EL (cell line): ENCODE data around the gene ZDHHC21.
"Not testable (repeated sequence)": the region's sequence is repeated elsewhere in the genome, so short reads cannot be mapped to it uniquely, and the experiment has no call there.

Experiments
- DNase-seq: peaks from one replicate; pipeline ENCODE4 v3.0.0-alpha.2; 2016

ZDHHC21 gene

DNA sequence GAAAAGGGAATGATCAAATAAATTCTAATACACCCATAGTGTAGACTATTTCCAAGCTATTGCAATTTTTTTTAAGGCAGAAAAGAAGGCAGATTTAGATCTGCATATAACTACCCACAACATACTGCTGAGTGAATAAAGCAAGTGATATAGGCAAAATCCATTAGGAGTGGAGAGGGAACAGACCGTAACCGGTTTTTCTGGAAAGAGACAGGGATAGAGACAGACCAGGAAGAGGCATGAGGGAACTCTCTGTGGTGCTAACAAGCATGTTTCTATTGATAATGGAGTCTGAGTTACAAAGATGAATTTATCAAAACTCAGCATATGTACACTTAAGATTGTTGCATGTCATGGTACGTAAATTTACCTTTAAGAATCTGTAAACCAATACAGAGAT lies 14.5 kb downstream of the ZDHHC21 start:
- DNase-seq: no peak

DNA sequence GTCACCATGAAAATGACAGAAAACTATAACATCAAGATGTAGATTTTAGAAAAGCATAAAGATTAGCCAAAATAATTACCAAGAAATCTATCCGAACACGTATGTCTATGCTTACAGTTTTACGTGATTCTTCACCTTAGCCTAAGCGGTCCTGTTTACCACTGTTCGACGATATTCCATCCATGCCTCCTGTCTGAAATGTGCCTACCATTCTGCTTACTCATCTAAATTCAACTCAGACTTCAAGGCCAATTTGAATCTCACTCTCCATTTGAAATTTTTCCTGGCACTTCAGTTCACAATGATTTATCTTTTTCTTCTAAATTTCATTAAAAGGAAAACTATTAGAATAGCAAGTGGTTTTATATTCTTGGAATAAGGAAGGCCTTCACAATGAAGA lies 15.4 kb downstream of the ZDHHC21 start:
- no peak for DNase-seq

DNA sequence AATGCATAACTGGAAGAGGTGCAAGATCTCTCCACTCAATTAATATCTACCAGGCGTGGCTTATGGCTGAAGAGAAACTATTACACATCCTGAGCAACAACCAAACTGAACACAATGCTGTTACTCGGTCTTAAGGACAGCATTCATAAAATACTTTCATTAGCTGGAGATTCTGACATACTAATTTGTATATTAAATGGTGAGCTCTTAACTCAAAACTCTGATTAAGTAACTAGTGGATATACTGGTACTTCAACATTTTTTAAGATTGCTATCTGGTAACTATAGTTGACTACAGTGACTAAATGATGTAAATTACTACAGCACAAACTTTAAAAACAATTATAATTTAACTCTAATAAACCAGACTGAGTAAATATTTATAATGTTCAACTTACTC lies 15.8 kb downstream of the ZDHHC21 start:
- DNase-seq: no peak

DNA sequence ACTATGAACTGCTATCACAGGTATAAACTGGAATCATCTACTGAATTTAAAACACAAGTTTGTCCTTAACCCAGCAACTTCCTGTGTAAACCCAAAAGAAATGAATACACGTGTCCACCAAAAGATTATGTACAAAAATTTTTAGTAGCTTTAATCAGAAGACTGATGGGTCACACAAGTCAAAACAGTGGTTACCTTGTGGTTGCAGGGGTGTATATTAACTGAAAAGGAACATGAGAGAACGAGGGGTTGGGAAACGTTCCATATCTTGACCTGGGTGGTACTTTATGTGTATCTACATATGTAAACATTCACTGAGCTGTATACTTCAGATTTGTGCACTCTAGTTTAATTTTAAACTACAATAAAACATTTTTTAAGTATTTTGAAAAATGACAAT lies 18.6 kb downstream of the ZDHHC21 start:
- DNase-seq: no peak

DNA sequence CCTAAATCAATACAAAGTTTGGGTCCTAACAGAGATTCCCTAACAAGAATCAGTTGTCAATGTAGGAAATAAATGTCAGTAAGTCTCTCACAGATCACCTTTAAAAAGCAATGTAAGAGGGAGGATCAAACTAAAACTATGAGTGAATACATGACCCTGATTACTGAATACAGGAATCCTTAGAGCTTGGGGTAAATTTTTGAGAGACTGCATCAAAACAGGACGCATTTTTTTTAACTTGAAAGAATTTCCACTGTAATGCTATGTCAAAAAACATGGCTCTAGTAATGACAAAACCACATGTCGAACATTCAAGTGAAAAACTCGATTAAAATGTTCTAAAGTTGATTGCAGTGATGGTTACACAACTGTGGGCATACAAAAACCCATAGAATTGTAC lies 21.9 kb downstream of the ZDHHC21 start:
- no peak for DNase-seq

DNA sequence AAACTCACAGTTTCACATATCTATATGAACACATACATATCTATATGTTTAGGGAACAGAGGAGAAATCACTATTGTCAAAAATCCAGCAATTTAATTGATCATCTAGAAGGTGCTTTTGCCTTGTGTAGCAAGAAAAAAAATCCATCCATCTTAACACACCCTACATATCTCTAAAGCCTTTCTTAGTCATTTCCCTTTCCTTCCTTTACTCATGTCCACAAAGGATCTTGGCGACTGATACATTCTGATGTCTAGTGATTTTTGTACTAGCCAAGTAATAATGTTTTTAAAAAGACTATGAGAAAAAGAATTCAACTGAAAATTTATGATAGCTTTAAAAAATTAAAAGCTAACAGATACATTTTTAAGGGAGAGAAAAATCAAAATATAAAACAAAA lies 22.5 kb downstream of the ZDHHC21 start:
- peak; percentile 24 for DNase-seq

DNA sequence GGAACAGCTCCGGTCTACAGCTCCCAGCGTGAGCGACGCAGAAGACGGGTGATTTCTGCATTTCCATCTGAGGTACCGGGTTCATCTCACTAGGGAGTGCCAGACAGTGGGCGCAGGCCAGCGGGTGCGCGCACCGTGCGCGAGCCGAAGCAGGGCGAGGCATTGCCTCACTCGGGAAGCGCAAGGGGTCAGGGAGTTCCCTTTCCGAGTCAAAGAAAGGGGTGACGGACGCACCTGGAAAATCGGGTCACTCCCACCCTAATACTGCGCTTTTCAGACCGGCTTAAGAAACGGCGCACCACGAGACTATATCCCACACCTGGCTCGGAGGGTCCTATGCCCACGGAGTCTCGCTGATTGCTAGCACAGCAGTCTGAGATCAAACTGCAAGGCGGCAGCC lies 29.2 kb downstream of the ZDHHC21 start:
- not testable (repeated sequence) for DNase-seq

DNA sequence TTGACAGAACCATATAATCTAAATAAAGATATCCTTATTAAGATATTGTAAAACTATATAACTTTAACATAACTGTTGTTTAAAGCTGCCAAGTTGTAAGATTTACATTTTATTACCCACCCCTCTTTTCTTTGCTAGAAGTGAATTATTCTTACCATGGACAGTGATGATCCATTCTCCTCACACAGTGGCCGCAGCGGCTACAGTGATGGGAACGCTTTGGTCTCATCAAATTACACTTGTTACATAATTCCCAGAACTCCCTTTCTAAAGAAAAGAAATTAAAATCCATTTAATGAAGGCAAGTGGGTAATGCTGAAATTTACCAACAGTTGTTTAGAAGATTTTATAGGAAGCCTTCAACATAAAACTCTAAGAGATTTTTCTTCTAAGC lies 31.2 kb downstream of the ZDHHC21 start:
- no peak for DNase-seq

DNA sequence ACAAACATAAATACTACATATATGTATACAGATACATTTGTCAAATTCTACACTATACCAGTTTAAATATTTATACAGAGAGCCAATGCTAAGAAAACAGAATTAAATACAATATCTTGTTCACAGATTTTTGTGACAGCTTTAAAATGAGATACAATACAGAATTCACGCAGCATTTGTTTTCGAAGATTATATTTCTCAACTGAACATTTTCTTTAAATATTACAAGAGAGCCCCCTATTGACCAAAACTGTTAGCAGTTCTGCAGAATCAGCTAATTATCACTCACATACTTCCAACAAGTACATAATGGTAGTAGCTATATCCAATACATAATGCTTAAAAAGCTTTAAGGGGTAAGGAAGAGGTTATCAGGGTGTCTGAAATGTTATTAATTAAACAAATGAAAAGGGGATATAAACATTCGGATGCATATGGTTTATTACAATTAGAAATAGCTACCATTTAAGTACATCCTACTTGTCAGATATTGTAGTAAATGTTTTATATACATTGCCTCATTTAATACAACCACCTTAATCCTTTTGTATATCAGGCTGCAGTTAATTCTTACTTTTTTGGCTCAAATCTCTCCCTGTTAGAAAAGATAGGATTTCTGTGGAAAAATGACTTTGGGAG lies 31.7 kb downstream of the ZDHHC21 start:
- DNase-seq: peak; percentile 18

DNA sequence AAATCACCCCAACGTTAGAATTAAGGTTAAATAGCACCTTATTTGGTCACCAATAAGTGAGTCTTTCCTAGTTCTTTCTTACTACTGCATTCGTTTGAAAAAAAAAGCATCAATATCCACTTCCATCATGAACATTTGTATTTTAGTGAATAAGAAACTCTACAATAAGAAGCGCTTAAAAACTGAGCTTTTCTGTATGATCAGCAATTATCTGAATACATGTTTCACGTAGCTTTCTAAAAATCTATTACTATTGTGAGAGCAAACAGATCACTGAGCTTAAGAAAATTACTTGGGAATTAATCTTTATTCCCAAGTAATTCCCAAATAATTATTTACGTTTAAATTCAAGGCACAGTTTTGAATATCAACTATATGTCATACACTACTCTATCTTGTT lies 32.5 kb downstream of the ZDHHC21 start:
- no peak for DNase-seq

DNA sequence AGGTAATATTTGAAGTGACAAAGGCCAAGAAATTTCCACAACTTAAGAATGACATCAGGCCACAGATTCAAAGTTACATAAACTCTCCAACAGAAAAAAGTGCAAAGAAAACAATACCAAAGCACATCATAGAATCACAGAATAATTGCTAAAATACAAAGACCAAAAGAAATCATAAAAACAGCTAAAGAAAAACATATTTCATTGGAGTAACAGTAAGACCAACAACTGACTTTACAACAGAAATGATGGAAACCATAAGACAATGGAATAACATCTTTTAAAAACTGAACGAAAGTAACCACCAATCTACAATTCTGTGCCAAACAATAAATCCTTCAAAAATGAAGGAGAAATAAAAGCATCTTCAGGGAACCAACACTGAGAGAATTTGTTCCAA lies 38.3 kb downstream of the ZDHHC21 start:
- no peak for DNase-seq

DNA sequence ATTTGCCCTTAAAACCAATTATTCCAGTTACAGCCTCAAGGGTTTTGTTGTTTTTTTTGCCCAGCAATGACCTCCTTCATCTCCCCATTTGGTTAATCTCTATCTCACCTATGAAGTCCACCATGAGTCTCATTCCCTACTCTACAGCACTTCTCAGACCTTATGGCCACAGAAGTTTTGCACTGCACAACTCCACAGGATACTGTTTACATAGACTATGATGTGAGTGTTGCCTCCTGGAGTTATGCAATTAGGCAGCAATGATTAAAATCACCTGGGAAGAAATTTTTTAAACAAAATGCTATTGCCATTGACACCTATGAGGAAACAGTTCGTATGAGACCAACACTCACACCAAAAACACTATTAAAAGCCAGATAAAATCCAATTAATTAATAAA lies 39.7 kb downstream of the ZDHHC21 start:
- no peak for DNase-seq

DNA sequence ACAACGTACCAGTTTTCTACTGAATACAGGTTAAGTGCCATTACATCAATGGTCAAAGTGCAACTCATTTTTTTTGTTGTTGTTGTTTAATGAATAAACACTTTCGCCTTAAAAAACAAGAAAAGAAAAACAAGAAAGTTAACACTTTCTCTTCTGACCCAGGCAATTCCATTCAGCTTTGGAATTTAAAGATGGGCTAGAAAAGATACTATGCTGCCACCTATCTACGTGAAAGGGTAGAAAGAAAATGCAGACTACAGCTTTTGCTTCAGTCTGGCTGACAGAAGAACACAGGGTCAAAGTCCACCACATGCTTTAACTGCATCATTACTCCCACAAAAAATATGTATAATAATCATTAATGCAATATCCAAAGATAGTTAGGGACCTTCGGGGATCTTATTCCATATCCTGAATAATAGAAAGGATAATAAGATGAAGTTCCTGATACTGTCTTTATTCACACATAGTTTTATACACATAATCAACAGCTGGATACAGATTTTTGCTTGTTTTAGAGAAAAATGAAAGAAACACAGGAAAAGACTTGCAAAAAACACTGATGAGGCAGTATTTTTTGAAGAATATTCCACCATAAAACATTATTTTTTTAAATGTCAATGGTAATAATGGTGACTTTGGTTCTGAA lies 40.4 kb downstream of the ZDHHC21 start:
- peak; percentile 22 for DNase-seq

DNA sequence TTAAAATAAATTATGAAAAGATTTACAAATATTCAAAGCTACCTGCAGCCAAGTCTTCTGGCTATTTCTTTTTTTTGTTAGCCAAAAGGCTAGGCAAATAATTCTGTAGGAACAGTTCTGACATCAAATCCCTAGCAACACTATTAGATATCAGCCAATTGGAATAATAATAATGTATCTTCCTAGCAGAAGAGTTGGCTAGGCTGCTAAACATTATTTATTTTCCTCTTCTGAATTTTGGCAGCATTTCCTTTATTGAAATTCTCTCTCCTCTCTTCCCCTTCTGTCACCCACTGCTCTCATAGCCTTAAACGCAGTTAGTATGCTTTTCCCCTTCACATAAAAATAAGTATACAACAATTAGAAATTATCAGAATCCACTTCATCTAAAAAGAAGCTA lies 42.6 kb downstream of the ZDHHC21 start:
- no peak for DNase-seq

DNA sequence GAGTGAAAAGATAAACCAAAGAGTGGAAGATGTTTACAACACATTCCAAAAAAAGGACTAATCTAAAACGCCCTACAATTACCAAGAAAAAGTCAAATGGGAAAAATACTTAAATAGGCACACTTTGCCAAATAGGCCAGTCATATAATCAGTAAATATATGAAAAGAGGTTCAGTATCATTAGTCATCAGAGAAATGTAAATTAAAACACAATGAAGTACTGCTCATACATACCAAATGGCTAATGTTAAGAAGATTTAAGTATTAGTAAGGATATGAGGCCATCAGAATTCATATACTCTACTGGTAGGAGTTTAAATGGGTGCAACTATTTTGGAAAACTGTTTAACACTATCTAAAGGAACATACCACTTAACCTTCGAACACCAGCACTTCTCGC lies 47.6 kb downstream of the ZDHHC21 start:
- DNase-seq: peak; percentile 16

DNA sequence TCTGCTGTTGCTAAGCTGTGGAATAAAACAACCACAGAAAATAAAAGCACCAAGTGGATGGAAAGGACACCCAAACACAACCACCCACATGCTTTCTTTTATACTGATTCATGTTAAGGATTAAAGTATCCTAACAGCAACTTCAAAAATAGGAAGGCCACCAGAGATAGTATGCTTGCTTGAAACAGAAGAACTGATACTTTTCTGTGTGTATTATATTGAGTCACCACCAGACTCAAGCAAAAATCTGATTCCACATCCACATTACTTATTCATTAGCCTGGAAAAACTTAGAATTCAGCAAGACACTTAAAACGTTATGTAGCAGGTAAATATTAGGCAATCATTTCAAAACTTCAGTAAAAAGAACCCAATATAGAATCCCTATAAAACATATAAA lies 52.3 kb downstream of the ZDHHC21 start:
- no peak for DNase-seq

DNA sequence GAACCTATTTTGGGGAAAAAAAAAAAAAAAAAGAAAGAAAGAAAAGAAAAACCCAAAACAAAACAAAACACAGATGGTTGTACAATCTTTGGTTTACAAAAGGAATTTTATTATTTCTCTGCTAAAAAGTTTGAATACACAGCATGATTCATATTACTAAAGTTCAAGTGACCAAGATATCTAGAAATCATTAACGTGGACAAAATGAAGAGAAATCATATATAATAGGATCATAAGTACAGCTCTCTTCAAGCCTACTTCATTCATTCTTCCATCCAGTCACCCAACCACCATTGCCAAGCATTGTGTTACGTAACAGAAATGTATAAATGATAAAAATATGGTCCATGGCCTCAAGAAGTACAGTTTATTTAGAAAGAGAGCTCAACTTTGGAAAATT lies 52.9 kb downstream of the ZDHHC21 start:
- no peak for DNase-seq

DNA sequence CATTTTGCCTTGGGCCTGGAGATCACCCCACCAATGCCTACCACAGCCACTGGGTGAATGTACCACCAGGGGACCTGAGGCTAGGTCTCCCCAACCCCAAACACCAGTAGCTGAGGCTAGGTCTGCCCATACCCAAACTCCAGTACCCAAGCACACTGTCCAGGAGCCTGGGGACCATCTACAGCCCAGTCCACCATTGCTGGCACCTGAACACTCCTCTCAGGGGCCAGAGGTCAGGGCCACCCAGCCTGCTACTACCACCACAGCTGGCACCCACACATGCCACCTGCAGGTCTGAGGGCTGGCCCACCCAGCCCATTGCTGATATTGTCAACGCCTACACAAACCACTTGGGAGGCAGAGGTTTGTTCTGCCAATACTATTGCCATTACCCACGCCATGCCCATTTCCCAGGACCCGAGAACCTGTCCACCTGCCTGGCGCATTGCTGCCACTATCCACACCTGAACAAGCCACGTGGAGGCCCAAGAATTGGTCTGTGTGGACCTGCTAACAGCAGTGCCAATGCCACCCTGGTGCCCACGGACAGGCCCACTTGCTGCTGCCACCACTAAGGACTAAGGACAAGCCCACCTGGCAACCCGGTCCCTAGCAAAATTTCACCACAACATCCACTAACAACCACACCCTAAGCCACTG lies 59.2 kb downstream of the ZDHHC21 start:
- DNase-seq: no peak

DNA sequence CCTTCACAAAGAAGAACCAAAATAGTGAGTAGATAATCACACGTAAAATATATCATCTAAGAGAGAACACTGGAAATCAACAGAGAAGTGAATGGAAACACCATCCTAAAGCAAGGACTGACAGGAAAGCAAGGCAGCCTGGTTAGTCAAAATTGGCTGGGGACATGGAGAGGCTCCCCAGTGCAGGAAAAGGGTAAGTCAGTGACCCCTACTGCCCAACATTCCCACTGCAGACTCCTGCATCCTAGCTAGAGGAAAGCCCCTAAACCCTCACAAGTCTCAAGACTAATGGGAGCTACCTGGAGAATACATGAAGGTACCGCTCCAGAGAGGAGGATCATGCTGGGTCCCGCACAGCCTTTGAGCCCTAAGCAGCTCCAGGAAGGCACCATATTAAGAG lies 60.1 kb downstream of the ZDHHC21 start:
- DNase-seq: no peak

DNA sequence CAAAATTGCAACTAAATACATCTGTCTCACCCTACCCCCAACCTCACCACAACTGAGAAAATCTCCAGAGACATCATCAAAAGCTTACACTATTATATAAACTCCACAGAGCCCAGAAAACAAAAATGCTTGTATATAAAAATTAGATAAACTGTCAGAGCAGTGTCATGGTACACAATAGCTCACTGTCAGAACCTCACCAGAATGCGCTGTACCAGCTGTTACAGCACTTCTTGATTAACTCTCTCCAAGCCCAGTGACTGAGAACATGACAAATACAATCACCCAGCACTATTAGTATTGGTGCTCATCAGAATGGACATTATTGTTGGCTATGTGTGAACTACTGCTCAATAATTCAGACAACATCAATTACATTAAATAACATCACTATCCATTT lies 65.7 kb downstream of the ZDHHC21 start:
- no peak for DNase-seq

DNA sequence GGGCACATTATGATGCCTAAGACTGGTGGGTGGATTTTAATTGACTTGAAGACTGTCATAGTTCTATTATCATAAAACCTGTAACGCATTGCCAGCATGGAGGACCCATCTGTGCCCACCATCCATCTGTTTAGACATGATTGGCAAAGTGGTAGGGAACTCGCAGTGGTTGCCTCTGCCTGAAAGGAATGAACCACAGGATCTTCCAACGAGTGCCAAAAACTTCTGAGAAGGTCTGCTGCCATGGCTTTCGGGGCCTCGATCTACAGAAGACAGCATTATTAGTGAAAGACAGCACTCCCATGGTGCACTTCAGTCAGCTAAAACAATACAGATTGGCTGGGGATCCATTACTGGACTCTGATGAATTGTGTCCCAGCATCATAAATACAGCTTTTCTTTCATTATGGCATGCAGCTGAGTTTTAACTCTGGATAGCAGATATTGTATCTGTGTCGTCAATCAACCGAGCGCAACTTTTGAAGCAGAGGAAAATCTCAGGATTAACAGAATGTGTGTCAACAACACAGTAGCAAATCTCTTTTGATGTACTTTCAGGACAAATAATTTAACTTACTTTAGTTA lies 74.3 kb downstream of the ZDHHC21 start:
- DNase-seq: no peak

DNA sequence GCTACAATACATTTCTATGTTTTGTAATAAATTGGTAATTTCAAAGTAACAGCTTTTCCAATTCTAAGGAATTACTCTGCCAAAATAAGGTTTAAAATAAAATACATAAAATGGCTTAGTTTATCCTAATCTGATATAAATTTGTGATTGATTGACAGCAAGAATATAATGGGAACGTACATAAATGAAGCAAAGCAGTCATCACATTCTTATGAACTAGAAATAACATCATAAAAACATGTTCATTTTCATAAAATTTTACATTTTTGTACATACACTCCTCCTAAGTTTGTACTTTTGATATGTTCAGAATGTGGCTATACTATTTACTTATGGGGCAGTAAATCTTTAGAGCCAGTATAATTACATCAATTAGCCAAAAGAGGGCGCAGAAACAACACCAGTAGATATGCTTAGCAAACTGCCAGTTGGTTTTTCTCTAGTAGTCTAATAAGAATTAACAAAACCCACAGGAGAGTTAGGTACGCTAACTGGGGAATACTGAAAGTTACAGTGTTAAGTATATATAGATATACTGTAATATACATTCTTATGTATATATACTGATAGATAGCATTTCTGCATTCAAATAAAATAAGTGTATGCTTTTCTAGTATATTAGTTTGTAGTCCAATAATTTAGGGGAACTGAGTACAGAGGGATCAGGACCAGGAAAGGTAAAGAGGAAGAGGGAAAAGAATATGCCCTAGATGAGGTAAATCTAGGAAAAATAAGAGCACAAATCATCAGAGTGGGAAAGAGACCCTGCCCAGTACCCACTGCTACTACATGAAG lies 76.8 kb downstream of the ZDHHC21 start:
- peak; percentile 58 for DNase-seq

DNA sequence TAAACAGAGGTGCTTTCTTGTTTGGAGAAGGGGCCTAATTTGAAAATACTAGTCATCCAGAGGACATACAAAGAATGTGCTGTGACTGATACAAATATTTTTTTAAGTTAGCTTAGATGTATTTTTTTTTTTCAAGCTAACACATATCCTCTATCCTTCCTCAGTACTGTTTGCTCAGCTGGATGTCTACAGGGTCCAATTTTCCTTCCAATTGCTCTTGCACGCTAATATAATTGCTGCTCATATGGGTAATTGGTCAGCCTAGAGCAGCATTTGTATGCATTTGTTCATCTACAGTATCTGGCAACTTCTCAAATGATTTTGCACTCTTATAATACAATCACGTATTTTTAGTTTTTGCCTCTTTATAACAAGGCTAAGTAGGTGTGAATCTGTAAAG lies 84.7 kb downstream of the ZDHHC21 start:
- DNase-seq: no peak
